HepG2 (cell line): ENCODE results near the gene NIN.

Experiments
- EZH2 ChIP-seq: conservative IDR thresholded peaks from 2 replicates; pipeline ENCODE4 v1.6.1; 2012; ENCODE audit warnings: mild to moderate bottlenecking, low read depth, low read length, moderate library complexity
- HOXA7 ChIP-seq: sonication (generic); formaldehyde crosslinking; IDR thresholded peaks from 2 replicates; pipeline ENCODE4 v1.8.1; 2022; ENCODE audit warnings: mild to moderate bottlenecking, missing genetic modification reagents, moderate library complexity
- IKZF1 ChIP-seq: fragments of 450-650 bp; IDR thresholded peaks from 2 replicates; pipeline ENCODE4 v1.7.1; 2016
- JUNB ChIP-seq: sonication (generic); formaldehyde crosslinking; IDR thresholded peaks from 2 replicates; pipeline ENCODE4 v1.8.0; 2022; ENCODE audit warnings: missing genetic modification reagents, mild to moderate bottlenecking, borderline replicate concordance
- RBFOX2 ChIP-seq: fragments of 200-400 bp; formaldehyde crosslinking; IDR thresholded peaks from 2 replicates; pipeline ENCODE4 v1.6.1; 2017; ENCODE audit warnings: low read depth, mild to moderate bottlenecking, low read length
- TCF7 ChIP-seq: sonication (generic); IDR thresholded peaks from 2 replicates; pipeline ENCODE4 v1.6.1; 2016; ENCODE audit warnings: antibody characterized with exemption, low read depth
- ZNF660 ChIP-seq: sonication (generic); formaldehyde crosslinking; IDR thresholded peaks from 2 replicates; pipeline ENCODE4 v1.5.1; 2020; ENCODE audit warnings: mild to moderate bottlenecking, low read depth, missing genetic modification reagents, borderline replicate concordance
- ZZZ3 ChIP-seq: sonication (generic); formaldehyde crosslinking; IDR thresholded peaks from 2 replicates; pipeline ENCODE4 v1.4.0; 2020; ENCODE audit warnings: missing genetic modification reagents, mild to moderate bottlenecking, borderline replicate concordance
- TF ChIP-seq, protein P1 (sequence below): sonication (generic); formaldehyde crosslinking; IDR thresholded peaks from 2 replicates; pipeline ENCODE4 v1.5.0; 2020; ENCODE audit warnings: mild to moderate bottlenecking, missing genetic modification reagents, moderate library complexity

DNA sequence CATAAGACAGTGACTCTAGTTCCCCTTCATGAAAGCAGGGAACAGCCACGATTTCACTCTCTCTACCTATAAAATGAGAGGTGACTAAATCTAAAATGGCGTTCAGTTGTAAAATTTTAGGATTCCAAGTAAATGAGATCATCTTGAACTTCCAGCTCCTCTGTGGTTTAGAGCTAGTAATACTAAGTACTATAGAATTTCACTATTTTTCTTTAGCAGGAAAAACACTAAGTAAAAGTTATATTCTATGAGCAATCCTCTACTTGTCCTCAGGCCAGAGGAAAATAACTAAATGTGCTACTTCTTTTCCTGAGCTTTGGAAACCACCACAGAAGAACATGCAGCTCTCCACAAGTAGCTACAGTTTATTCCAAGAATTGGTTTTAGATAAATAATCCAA lies 55.6 kb downstream of the NIN start:
- TF ChIP-seq ZZZ3 (CRISPR knock-in tag) (no peak), JUNB (CRISPR knock-in tag) (no peak), ZNF660 (no peak), RBFOX2 (no peak), EZH2 (no peak), IKZF1 (no peak), TCF7 (no peak), HOXA7 (CRISPR knock-in tag) (no peak)
- TF ChIP-seq, protein P1, sequence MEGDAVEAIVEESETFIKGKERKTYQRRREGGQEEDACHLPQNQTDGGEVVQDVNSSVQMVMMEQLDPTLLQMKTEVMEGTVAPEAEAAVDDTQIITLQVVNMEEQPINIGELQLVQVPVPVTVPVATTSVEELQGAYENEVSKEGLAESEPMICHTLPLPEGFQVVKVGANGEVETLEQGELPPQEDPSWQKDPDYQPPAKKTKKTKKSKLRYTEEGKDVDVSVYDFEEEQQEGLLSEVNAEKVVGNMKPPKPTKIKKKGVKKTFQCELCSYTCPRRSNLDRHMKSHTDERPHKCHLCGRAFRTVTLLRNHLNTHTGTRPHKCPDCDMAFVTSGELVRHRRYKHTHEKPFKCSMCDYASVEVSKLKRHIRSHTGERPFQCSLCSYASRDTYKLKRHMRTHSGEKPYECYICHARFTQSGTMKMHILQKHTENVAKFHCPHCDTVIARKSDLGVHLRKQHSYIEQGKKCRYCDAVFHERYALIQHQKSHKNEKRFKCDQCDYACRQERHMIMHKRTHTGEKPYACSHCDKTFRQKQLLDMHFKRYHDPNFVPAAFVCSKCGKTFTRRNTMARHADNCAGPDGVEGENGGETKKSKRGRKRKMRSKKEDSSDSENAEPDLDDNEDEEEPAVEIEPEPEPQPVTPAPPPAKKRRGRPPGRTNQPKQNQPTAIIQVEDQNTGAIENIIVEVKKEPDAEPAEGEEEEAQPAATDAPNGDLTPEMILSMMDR: no peak
